Activated CD4-positive, alpha-beta T cell treated with anti-CD3 and anti-CD28 coated beads, Interleukin-2, amount 50 U/mL, for 24 hours (primary cell): ENCODE results near the gene ENHO.
"Not testable (repeated sequence)": the region's sequence is repeated elsewhere in the genome, so short reads cannot be mapped to it uniquely, and the experiment has no call there.

Experiments used
- DNase-seq, 2 donors: peaks; one replicate each; pipeline ENCODE4 v3.0.0-alpha.2; 2020; ENCODE audit warnings: low read depth in 1 of 2, low spot score in 1 of 2

Gene ENHO

DNA sequence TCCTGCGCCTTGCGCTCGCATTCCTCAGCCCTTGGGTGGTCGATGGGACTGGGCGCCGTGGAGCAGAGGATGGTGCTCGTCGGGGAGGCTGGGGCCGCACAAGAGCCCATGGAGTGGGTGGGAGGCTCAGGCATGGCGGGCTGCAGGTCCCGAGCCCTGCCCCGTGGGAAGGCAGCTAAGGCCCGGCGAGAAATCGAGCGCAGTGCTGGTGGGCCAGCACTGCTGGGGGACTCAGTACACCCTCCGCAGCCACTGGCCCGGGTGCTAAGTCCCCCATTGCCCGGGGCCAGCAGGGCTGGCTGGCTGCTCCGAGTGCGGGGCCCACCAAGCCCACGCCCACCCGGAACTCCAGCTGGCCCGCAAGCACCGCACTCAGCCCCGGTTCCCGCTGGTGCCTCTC, 40.0 kb downstream of the ENHO start:
- not testable (repeated sequence) for DNase-seq

DNA sequence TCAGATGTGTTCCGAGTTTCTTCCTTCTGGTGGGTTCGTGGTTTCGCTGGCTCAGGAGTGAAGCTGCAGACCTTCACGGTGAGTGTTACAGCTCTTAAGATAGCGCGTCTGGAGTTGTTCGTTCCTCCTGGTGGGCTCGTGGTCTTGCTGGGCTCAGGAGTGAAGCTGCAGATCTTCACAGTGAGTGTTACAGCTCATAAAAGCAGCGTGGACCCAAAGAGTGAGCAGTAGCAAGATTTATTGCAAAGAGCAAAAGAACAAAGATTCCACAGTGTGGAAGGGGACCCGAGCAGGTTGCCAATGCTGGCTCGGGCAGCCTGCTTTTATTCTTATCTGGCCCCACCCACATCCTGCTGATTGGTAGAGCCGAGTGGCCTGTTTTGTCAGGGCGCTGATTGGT, 41.2 kb downstream of the ENHO start:
- not testable (repeated sequence) for DNase-seq

DNA sequence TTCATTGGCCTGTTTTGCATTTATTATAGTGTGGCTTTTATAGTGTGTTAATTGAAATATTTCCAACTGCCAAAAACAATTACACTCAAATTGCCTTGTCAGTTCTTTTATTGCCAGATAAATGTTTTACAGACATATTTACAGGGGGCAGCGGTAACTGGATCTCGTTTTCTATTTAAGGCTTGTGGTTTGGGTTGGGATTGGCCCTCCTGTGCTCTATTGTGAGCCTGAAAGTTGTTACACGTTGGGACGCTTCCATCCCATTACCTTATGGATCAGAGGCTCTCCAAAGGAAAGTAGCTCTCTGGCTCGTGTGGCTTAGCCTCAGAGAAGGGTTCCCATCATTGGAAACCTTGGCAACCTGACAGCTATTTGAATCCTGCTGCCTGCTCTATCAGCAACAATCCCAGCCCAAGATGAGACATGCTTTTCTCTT, 43.3 kb downstream of the ENHO start:
- DNase-seq = no peak

DNA sequence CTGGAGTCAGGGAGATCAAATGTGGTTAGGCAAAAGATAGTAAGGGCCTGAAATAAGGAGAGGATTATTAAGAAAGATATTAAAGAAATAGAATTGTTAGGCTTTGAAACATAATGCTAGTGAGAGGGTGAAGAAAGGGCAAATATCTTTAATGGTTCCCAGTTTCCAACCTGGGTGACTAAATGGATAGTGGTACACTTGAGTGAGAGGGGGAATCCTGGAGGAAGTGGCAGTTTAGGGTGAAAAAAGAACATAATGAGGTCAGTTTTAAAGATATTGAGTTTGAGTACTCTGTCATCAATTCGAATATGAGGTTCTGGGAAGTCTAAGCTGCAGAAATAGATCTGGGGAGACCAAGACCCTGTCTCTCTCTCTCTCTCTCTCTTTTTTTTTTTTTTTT, 45.2 kb downstream of the ENHO start:
- no peak for DNase-seq

DNA sequence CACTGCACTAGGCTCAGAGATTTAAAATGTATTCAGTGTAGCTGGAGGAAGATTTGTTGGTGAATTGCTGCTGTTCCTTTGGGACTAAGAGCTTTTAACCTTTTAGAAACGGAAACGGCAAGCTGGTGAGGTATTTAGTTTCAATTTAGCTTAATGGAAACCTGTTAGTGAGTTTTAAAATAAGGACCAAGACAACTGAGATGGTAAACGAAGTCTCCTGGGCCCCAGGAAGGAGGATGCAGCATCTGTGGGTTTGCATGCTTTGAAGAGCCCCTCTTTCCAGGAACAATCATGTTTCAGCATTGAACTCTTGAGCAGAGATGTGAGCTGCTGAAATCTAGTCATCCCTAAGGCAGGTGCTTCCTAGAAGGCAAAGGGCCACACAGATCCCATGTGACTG, 47.7 kb downstream of the ENHO start:
- DNase-seq = no peak
